Stomach (tissue), 9 donors: Measurements from ENCODE around the gene KERA. TPM values are rescaled to one million over a fixed set of nuclear protein-coding genes. Genes with fewer than 3 reads are reported as not detected.
A peak's percentile ranks its signal among the peaks of the same experiment; 100 is the strongest.

Experiments
- DNase-seq, 2 donors: peaks; one replicate each; pipeline versions ENCODE4 v3.0.0 to v3.0.0-alpha.2; 2013 to 2019
- H3K27ac ChIP-seq, 5 donors: fragments of 200-600 bp in 4 of 5; sonication (generic) in 4 of 5; one replicate each; pipeline ENCODE4 v1.5.1; 2013 to 2019; ENCODE audit warnings: mild to moderate bottlenecking in 1 of 5, moderate library complexity in 1 of 5
- H3K27me3 ChIP-seq, 3 donors: fragments of 200-600 bp; sonication (generic); one replicate each; pipeline ENCODE4 v1.5.1; 2017 to 2019; ENCODE audit warnings: mixed run types in 1 of 3
- H3K36me3 ChIP-seq, 4 donors: fragments of 200-600 bp; sonication (generic); 1 replicate in 3 of 4; 2 replicates in 1 of 4; pipeline ENCODE4 v1.5.1; 2016 to 2019
- H3K4me1 ChIP-seq, 4 donors: fragments of 200-600 bp; sonication (generic); one replicate each; pipeline ENCODE4 v1.5.1; 2016 to 2019
- H3K4me3 ChIP-seq, 4 donors: fragments of 200-600 bp; sonication (generic) in 3 of 4; one replicate each; pipeline ENCODE4 v1.5.1; 2016 to 2019; ENCODE audit warnings: mild to moderate bottlenecking in 1 of 4
- H3K9me3 ChIP-seq, 4 donors: fragments of 200-600 bp; sonication (generic); one replicate each; pipeline ENCODE4 v1.5.1; 2016 to 2019
- CTCF ChIP-seq, 7 experiments: fragments of 450-650 bp in 4 of 7; fragments of 200-600 bp in 3 of 7; sonication (generic) in 3 of 7; IDR thresholded peaks; one replicate each; pipeline ENCODE4 v1.5.1; 2016 to 2019; ENCODE audit warnings: antibody characterized with exemption in 7 of 7, control low read depth in 2 of 7, mild to moderate bottlenecking in 1 of 7
- EP300 ChIP-seq: sonication (generic); formaldehyde crosslinking; IDR thresholded peaks from one replicate; pipeline ENCODE4 v1.6.1; 2017; ENCODE audit warnings: antibody characterized with exemption
- POLR2A ChIP-seq, 4 donors: fragments of 450-650 bp; IDR thresholded peaks; one replicate each; pipeline ENCODE4 v1.6.1; 2016; ENCODE audit warnings: antibody characterized with exemption in 4 of 4, control low read depth in 2 of 4, mild to moderate bottlenecking in 1 of 4, moderate library complexity in 1 of 4
- POLR2AphosphoS5 ChIP-seq, 3 donors: sonication (generic); formaldehyde crosslinking; IDR thresholded peaks; one replicate each; pipeline ENCODE4 v1.6.1; 2016; ENCODE audit warnings: antibody characterized with exemption in 3 of 3
- WGBS, 5 donors: extraction: QIAGEN DNeasy Blood & Tissue Kit in 3 of 5; methylation state at CpG; one replicate each; pipeline versions ENCODE4 v1.1.5 to v1.1.7; 2013 to 2018; 5-methylcytosine and 5-hydroxymethylcytosine counted together
- intact Hi-C: fragments of 100-400 bp; cut with DNase I; formaldehyde crosslinking; loops from one replicate; pipeline ENCODE4 v1.15.1; 2023; ENCODE audit warnings: low total_unique reads
- polyA plus RNA-seq, 3 donors: library from polyadenylated mRNA; stranded (reverse); fragments of 200-250 nt; gene quantifications; one replicate each; pipeline ENCODE4 v1.2.3, GENCODE V29; 2013
- total RNA-seq, 5 donors: library from RNA; depleted of rRNA; stranded (reverse); fragments of >200 nt; gene quantifications; one replicate each; pipeline versions ENCODE4 v1.1.0 to v1.2.3, GENCODE V29; 2014 to 2016
- donor health status: healthy with polysubstance abuse.
- donor health status: Bipolar disorder and iron deficiency.
- donor health status: healthy.

The KERA gene
- total and polyA plus RNA-seq, 8 donors, result 2.2 TPM; not detected in 7

- Histone ChIP-seq H3K4me3 (no peak overlapping the region), H3K27me3 (no peaks in the 10 kb centered on the region), H3K9me3 (no peaks in the 10 kb centered on the region), H3K36me3 (no peaks in the 10 kb centered on the region), H3K4me1 (peaks cover 0 to 6% (median 0%) of the 10 kb centered on the region in 4 donors), H3K27ac (peak overlapping the region in 3 of 5 donors; percentile 21 to 45 (median 33))
- TF ChIP-seq POLR2AphosphoS5 (IDR thresholded peaks at IDR 0.05), result no peak
- TF ChIP-seq CTCF (IDR thresholded peaks at IDR 0.05), result no peak
- no peak for TF ChIP-seq EP300
- no peak for TF ChIP-seq POLR2A (IDR thresholded peaks at IDR 0.05)
- DNase-seq, result no peak
- WGBS, 5 donors, result 40 to 48% (median 47%) methylated on average over 2 of the region's 2 CpGs
- intact Hi-C loops, result no loop called here
Observed at GRCh38 chr12:91099341-91099740, 41.5 kb upstream of the KERA start.

- no peaks in the 10 kb centered on the region for H3K27me3 ChIP-seq
- TF ChIP-seq POLR2AphosphoS5 (IDR thresholded peaks at IDR 0.05) (peak in 2 of 3 donors; percentile 41 to 77), POLR2A (IDR thresholded peaks at IDR 0.05) (no peak)
- WGBS, 5 donors, result 18 to 38% (median 26%) methylated on average over 3 of the region's 3 CpGs
Observed at GRCh38 chr12:91098941-91099340, 41.1 kb upstream of the KERA start.

GRCh38 chr12:91098461-91098860 is 40.6 kb upstream of the KERA start:
- Histone ChIP-seq H3K27me3 (no peaks in the 10 kb centered on the region), H3K9me3 (no peaks in the 10 kb centered on the region), H3K4me1 (peaks cover 0 to 6% (median 0%) of the 10 kb centered on the region in 4 donors), H3K36me3 (no peaks in the 10 kb centered on the region), H3K4me3 (no peak overlapping the region), H3K27ac (peak overlapping the region in 2 of 5 donors; percentile 4 to 30)
- intact Hi-C loops, result no loop called here
- TF ChIP-seq EP300, result no peak
- DNase-seq, result no peak

More at GRCh38 chr12:91098941-91099340, 41.1 kb upstream of the KERA start:
- peak in 1 of 2 donors; percentile 68 for DNase-seq
- Histone ChIP-seq H3K36me3 (no peaks in the 10 kb centered on the region), H3K27ac (peak overlapping the region in 3 of 5 donors; percentile 21 to 45 (median 33)), H3K4me1 (peaks cover 0 to 6% (median 0%) of the 10 kb centered on the region in 4 donors), H3K4me3 (no peak overlapping the region), H3K9me3 (no peaks in the 10 kb centered on the region)
- intact Hi-C loops, result no loop called here

- no peak overlapping the region for H3K4me3 ChIP-seq
- intact Hi-C loops, result no loop called here
- H3K27me3 ChIP-seq, result no peaks in the 10 kb centered on the region
- no peak for TF ChIP-seq EP300
- no peak for TF ChIP-seq POLR2AphosphoS5 (IDR thresholded peaks at IDR 0.05)
- no peak for TF ChIP-seq CTCF (IDR thresholded peaks at IDR 0.05)
- TF ChIP-seq POLR2A (IDR thresholded peaks at IDR 0.05), result no peak
- 86 to 100% (median 97%) methylated on average over 1 of the region's 1 CpG for WGBS, 5 donors
- H3K4me1 ChIP-seq, result peaks cover 0 to 6% (median 0%) of the 10 kb centered on the region in 4 donors
- peaks cover 0 to 6% (median 3%) of the 10 kb centered on the region in 4 donors for H3K9me3 ChIP-seq
- H3K27ac ChIP-seq, result no peak overlapping the region
- no peak for DNase-seq
- H3K36me3 ChIP-seq, result no peaks in the 10 kb centered on the region
Observed at GRCh38 chr12:91094957-91095356, 37.1 kb upstream of the KERA start.

- intact Hi-C loops, result no loop called here
- Histone ChIP-seq H3K4me3 (no peak overlapping the region), H3K36me3 (no peaks in the 10 kb centered on the region), H3K27me3 (no peaks in the 10 kb centered on the region), H3K27ac (no peak overlapping the region), H3K9me3 (peaks cover 0 to 13% (median 5%) of the 10 kb centered on the region in 4 donors), H3K4me1 (peaks cover 0 to 4% (median 0%) of the 10 kb centered on the region in 4 donors)
- TF ChIP-seq CTCF (IDR thresholded peaks at IDR 0.05) (no peak), EP300 (no peak), POLR2A (IDR thresholded peaks at IDR 0.05) (no peak), POLR2AphosphoS5 (IDR thresholded peaks at IDR 0.05) (no peak)
- DNase-seq, result no peak
Observed at GRCh38 chr12:91094032-91094662, 36.3 kb upstream of the KERA start.
